GM18909 (cell line): Measurements from ENCODE around the gene SPTBN2.

Source experiments
- ATAC-seq: cut with Tn5 transposase; IDR thresholded peaks from one replicate; pipeline ENCODE4 v1.9.1; 2021; ENCODE audit warnings: mild to moderate bottlenecking; ENCODE audit not compliant: unreplicated experiment, poor library complexity

Gene SPTBN2

DNA sequence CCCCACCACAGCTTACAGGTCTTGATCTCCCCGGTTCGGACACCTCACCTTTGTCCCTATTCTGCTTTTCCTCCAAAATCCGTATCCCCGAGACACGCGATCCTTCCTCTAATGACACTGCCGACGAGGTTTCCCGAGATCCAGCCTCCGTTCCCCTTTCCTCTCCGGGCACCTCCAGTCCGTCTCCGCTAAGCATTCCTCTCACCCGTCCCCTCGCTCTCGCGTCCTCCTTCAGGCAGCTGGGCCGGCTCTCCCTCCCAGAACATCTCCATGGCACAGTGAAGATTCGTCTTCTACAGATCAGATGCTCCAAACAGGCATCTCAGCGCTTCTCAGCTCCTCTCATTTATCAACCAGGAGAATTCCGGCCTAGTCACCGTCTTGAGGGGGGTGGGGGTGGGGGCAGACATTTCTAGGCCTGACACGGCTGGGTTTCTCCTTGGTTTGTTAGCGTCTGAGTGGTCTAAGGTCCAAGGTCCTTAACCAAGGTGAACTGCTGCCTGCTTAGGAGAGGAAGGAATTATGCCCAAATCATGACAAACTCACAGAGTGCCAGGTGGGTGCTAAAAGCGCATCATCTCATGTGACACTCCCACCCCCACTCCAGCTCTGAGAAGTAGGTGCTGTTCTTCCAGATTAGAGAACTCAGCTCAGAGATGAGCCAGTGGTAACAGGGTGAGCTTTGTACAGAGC lies at the start of gene SPTBN2:
Gene SPTBN2 (minus strand): TSS at position 524 of the 693 bp plus-strand sequence. CDS start 7,976 bp downstream, outside the sequence.
- no peak for ATAC-seq

DNA sequence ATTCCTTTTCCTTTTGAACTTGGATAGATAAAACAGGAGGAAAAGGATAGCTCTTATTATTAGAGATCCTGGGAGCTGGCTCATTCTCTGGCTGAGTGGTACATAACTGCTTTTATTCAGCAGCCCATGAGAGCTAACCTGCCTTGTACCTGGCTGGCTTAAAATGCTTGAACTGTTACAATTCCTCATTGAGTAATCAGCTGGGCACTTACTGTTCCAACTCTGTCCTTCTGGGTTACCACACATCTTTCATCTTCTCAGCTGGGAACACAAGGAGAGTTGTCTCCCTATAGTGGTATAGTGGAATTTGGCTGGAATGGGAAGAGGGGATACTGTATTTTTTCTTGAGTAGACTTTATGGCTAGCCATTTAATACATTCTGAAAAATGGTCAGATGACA lies 39.8 kb upstream of the SPTBN2 start:
- ATAC-seq: no peak

DNA sequence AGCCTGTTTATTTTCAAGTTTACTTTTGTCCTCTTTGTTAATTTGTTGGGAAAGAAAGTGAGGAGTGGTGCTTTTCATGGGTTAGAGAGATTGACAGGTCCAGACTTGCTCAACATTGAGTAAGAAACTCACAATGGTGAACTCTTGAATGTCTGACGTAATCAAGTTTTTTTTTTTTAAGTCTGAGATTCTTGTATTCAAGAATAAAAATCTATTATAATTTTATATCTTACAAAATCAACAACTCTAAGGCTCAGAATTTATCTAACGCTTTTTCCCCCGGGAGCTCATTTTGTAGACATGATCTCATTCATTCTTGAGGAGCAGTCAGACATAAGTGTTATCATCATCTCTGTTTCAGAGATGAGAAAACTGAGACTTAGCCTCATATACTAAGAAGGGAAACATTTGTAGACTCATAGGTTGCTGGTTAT lies 39.1 kb upstream of the SPTBN2 start:
- ATAC-seq: no peak

DNA sequence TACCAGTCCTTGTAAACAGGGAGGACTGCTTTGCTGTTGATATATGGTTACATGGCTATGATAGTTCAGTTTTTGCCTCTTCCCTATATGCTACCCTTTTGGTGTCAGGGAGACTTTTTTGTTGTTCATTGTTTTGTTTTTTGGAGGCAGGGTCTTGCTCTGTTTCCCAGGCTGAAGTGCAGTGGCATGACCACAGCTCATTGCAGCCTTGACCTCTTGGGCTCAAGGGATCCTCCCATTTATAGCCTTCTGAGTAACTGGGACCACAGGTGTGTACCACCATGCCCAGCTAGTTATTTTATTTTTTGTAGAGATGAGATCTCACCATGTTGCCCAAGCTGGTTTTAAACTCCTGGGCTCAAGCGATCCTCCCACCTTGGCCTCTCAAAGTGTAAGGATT lies 38.6 kb upstream of the SPTBN2 start:
- no peak for ATAC-seq

DNA sequence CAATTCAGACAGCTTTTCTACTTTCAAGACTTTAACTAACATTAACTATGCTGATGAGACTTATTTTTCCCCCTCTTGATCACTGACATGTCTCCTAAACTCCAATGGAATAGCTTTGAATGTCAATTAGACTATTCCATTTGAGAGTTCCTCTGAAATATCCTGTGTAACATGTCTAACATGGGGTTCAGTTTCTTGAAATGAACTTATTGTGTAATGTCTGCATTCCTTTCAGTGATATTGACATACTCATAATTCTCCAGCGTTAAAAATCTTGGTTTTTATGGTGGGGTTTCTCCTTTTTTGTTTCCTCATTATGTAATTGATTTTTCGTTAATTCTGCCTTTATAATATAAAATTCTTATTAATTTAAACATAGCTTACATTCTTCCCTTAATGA lies 37.7 kb upstream of the SPTBN2 start:
- ATAC-seq: no peak

DNA sequence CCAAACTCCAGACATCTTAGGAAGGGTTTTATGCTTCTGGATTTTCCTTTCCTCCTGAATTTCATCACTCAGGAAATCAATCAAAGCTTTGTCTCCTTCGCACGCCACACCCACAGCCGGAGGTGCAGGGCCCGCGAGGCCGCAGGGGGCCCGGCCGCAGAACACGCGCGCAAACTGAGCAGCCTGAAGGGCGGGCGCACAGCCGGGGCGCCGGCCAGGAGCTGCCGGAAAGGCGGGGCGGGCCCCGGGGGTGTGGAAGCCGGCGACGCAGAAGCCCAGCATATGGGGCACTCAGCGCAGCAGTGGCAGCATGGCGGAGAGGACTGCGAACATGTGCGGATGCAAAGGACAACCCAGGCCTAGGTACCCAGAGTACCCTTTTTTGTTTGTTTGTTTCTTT lies 33.1 kb upstream of the SPTBN2 start:
- ATAC-seq: no peak

DNA sequence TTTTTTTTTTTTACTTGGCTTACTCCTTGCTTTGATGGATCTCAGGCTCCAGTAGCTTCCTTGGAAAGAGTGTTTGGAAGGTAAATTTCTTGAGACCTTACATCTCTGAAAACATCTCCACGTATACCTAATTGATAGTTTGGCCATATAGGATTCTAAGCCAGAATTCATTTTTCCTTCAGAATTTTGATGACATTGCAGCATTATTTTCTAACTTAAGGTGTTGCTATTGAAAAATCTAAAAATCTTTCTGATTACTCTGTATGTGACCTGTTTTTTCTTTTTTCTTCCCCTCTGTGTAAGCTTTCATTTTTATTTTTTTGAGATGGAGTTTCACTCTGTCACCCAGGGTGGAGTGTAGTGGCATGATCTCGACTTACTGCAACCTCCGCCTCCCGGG lies 23.1 kb upstream of the SPTBN2 start:
- ATAC-seq: no peak

DNA sequence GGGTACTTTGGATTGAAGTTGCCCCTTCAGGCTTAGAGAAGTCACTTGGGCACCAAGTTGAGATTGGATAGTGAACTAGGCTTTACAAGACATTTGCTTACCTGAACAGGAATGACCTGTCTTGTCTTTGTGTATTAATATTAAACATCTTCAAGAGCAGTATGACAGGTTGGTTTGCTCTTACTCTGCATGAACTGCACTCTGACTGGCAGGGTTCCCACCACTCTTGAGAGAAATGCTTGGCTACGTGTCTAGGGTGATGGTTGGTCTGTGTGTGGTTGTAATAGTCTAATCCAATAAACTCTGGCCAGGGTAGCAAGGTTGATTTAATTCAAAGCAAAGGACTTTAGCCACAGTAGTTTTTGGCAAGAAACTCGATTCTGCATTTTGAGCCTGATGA lies 20.1 kb upstream of the SPTBN2 start:
- ATAC-seq: no peak

DNA sequence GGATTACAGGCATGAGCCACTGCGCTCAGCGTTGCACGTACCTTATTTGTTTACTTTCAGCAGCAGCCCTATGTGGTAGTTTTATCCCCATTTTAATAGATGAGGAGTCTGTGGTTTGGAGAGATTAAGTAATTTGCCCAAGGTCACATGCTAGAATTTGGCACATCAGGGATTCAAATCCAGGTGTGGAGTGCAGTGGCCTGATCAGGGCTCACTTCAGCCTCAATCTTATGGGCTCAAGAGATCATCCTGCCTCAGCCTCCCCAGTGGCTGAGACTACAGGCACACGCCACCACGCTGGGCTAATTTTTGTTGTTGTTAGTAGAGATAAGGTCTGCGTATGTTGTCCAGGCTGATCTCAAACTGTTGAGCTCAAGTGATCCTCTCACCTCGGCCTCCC lies 18.5 kb upstream of the SPTBN2 start:
- ATAC-seq: no peak

DNA sequence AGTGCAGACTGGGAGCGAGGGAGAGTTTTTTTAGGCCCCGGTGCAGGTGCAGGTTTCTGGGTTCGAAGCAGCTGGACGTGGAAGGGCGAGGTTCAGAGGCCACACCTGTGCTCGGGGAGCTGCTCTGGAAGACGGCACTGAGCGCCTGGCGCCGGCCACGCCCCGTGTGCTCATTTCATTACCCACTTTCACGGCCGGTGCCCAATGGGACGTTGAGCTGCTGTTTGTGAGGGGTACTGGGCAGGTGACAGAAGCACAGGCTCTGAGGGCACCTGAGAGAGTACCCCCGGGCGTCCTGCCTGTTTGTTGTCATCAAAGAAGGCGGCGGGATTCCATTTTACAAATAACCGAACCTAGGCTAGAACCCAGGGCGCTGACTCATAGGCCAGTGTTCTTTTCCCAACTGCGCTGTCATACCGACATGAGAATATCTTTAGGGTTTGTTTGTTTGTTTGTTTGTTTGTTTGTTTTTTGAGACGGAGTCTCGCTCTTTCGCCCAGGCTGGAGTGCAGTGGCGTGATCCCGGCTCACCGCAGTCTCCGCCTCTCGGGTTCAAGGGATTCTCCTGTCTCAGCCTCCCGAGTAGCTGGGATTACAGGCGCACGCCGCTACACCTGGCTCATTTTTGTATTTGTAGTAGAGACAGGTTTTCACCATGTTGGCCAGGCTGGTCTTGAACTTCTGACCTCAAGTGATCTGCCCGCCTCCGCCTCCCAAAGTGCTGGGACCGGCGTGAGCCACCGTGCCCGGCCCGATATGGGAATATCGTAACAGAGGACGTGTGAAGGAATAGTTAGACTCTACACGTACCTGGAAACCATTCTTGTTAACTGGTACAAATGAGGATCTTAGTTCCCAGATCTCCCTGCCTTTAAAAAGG lies 16.6 kb upstream of the SPTBN2 start:
- peak; percentile 49 for ATAC-seq

DNA sequence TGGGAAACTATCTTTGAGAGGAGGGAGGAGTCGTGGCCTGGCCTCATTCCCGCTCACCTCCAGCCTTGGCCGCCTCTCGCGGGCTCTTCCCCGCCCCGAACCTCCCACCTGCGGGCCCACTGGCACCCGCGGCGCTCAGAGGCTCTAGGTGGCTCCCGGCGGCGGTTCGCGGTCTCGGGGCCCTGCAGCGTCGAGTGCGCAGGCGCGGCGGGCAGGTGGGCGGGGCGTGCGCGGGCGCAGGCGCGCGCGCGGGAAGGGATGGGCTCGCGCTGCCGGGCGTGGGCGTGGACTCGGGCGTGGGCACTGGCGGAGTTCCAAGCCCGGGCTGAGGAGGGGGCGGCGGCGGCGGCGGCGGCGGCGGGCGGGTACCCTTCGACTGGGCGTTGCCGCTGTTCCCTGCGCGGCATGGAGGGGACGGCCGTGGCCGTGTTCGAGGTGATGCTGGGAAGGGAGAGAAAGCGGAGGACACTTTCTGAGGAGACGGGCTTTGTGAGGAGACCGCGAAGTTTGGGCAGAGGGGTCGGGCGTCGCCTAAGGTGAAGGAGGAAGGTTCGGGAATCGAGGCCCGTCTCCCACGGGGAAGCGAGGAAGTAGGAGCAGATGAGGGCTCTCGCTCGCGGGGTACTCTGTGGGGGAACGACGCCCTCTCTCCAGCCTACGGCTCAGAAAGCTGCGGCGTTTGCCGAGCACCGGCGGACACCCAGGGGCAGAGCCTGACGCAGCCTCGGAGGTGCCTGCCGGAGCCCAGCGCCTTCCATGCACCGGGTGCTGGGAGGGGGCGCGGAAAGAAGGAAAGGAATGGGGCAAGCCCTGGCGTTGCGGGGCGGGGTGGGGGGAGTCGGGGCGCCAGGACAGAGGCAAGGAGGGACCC lies 15.7 kb upstream of the SPTBN2 start:
- ATAC-seq: peak; percentile 89

DNA sequence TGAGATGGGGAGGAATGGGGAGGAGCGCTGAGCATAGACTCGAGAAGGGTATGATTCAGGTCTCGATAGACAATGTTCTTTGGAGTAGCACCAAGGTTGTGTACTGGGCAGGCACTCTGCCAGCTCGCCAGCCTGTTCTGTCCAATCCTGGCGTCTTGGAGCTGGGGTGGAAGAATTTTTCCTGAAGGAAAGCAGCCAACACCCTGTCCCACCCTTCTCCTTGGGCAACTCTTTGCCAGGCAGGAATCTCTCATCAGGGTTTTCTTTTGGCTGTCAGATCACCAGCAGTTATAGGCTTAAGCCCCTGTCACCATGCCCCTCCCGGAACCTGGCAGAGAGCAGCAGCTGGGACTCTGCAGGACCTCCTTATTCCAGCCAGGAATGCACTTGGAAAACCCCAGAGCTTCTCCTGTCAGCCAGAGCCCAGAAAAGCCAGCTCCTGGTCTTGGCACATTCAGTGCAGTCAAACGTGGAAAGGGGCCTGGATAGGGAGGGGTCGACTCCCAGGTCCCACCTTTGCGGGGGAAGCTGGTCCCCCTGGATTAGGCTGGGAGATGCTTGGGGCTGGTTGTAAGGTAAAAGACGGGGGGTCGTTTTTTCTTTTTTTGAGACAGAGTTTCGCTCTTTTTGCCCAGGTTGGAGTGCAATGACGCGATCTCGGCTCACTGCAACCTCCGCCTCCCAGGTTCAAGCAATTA lies 14.4 kb upstream of the SPTBN2 start:
- ATAC-seq: no peak

DNA sequence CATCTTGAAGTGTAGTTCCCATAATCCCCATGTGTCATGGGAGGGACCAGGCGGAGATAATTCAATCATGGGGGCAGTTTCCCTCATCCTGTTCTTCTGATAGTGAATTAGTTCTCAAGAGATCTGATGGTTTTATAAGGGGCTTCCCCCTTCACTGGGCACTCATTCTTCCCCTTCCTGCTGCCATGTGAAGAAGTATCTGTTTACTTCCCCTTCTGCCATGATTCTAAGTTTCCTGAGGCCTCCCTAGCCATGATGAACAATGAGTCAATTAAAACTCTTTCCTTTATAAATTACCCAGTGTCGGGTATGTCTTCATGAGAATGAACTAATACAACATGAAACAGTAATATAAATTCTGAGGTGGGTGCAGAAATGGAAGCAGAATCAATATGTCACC lies 12.1 kb upstream of the SPTBN2 start:
- ATAC-seq: no peak

DNA sequence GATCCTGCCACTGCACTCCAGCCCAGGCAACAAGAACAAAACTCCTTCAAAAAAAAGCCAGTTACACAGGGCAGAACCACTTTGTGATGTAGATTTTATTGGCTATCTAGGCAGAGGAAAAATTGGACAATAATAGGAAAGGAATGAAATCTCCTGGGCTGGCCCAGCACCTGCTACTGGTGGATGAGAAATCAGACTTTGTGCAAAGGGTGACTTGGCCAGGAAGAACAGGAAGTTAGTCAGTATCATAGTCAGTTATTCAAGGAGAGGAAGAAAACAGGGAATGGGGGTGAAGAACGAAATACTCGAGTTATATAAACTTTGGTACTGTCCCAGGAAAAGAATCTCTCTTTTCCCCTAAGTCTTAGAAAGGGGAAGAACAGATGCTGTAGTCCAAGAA lies 11.0 kb upstream of the SPTBN2 start:
- ATAC-seq: no peak

DNA sequence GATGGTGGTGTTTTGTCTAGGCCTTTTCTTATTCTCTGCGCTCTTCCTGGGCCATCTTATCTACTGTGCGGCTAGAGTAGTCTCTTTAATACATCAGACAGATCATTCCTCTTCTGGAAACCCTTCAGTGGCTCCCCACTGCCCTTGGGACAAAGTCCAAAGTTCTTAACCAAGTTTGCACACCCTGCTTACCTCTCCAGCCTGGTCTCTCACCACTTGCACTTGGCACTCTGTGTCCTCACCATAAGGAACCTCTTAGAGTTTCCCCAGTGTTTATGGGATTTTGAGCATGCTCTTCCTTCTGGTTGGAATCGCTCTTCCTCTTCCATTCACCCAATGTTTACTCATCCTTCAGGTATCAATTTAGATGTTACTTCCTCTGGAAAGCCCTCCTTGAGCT lies 5.2 kb upstream of the SPTBN2 start:
- no peak for ATAC-seq

DNA sequence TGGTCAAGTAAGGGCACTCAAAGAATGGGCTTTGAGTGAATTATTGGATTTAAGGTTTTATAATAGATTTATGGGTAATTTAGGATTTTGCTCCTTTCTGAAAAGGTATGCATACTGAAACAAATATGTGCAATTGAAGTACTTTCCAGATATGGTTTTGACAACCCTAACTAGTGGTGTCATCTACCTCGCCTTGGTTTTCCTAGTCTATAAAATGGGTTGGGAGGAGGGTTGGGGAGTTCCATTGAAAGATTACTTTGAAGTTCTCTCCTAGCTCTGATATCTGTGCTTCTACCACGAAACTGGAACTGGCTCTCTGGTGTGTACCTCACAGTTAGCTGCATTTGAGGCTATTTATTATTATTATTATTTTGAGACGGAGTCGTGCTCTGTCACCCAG lies 431 bp upstream of the SPTBN2 start:
- ATAC-seq: no peak

DNA sequence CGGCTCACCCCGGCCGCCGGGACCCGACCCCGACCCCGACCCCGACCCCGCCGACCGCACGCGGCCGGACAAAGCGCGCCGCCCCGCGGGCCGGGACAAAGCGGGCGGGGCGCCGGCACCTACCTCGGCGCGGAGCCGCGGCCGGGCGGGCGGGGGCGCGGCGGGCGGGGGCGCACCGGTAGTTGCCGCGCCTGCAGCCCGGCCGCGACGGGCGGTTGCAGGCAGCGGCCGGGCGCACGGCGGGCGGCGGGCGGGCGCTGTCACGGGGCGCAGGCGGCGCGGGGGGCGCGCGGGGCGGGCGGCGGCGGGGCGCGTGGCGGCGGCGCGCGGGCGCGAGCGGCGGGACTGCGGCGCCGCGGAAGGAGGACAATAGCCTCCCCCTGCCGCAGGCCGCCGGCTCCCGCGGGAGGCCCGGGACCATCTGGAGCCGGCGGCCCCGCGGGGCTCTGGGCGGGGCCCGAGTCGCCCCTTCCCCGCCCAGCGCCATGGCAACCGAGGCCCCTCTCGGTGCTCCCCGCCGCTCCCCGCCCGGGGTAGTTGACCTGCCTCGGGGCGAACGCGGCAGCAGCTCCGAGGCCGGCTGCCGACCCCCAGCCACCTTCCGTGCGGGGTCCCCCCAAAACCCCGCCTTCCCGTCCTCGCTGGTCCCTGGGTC lies 851 bp downstream of the SPTBN2 start:
- no peak for ATAC-seq

DNA sequence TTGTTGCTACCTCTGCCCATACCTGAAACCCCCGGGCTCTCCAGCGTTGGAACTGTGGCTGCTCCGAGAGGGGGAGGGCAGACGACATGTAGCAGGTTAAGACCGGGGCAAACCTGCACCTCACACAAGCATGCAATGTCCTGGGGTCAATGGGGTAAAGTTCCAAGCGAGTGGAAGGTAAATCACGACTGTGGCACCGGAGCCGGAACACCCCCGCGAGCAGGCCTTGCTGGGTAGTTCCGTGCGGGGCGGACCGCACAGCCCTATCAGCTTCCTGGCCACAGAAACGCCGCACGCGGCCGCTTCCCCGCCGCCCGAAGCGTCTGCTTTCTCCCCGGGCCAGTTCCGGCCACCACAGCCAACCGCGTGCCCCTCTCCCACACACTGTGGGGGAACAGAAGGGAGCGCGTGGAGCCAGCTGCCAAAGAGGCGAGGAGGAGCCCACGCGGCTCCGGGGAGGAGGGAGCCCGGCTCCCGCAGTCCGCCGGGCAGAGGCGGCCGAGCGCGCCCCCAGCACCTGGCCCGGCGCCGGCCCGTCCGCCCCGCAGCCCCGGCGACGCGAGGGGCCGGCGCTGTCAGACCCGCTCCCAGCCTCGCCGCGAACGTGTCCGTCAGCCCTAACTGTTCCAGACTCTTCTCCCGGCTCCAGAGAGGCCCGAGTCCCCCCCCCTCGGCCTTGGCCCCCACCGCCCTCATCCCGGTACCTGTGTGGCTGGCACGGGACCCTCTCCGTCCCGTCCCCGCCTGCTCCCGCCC lies 1.6 kb downstream of the SPTBN2 start:
- ATAC-seq: no peak

DNA sequence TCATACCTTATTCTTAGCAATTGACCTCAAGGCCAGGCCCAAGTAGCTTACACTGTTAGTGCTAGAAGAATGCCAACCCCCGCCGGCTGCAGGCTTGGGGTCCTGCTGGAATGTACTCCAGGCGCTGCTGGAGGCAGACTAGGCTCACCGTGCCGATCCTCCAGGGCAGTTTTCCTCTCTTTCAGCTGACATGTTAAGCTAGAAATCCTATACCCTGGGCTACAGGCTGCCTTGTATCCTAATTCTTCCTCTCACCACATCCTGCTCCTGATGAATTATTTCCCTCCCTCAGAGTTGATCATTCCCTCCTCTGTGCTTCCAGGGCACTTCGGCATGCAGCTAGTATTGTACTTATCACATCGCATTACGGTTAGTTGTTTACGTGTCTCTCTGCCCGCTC lies 3.4 kb downstream of the SPTBN2 start:
- no peak for ATAC-seq
